ENCODE results near the gene MRPS24. TPM values are rescaled to one million over a fixed set of nuclear protein-coding genes. Genes with fewer than 3 reads are reported as not detected.

Gene MRPS24
- total RNA-seq, 1 experiment from 2014 or later: 135 TPM

GRCh38 chr7:43855176-43855575 lies 14.1 kb downstream of the MRPS24 start:
- TF ChIP-seq ZNF671 (CRISPR knock-in tag; IDR thresholded peaks at IDR 0.05) (no peak), NR2C2 (CRISPR knock-in tag; IDR thresholded peaks at IDR 0.05) (no peak), NR1H2 (CRISPR knock-in tag; IDR thresholded peaks at IDR 0.05) (no peak), ATF3 (CRISPR knock-in tag; conservative IDR thresholded peaks at IDR 0.05) (no peak), FOXP4 (CRISPR knock-in tag; IDR thresholded peaks at IDR 0.05) (no peak), SMAD4 (CRISPR knock-in tag; IDR thresholded peaks at IDR 0.05) (no peak), ZNF512 (CRISPR knock-in tag; IDR thresholded peaks at IDR 0.05; ENCODE audit: borderline replicate concordance) (no peak)
- Mint-ChIP-seq H3K4me3 (no peak overlapping the region), H3K27me3 (ENCODE audit: low read depth) (no peaks in the 10 kb centered on the region), H3K36me3 (peaks cover 11% of the 10 kb centered on the region), H3K4me1 (no peaks in the 10 kb centered on the region), H3K27ac (no peak overlapping the region), H3K9me3 (peaks cover 20% of the 10 kb centered on the region)
- CTCF ChIA-PET: no interaction called here
- DNase-seq (ENCODE audit: low spot score) (no peak), ATAC-seq (no peak)
- POLR2A ChIA-PET: no interaction called here

GRCh38 chr7:43851805-43852204 lies 17.5 kb downstream of the MRPS24 start:
- peaks cover 3% of the 10 kb centered on the region; the same call in 1 of the 2 replicates for H3K4me1 Mint-ChIP-seq
- no peaks in the 10 kb centered on the region for H3K36me3 Mint-ChIP-seq
- no peak for DNase-seq (ENCODE audit: low spot score)
- ChIA-PET CTCF (no interaction called here), POLR2A (interaction anchor here (1.0 kb wide), 1 partner anchor 18 kb away, joined by 3 read pairs; the partner anchor contains the start of gene MRPS24)
- H3K4me3 Mint-ChIP-seq: no peak overlapping the region
- ATAC-seq: no peak
- H3K27ac Mint-ChIP-seq: no peak overlapping the region
- no peaks in the 10 kb centered on the region for H3K27me3 Mint-ChIP-seq (ENCODE audit: low read depth)
- H3K9me3 Mint-ChIP-seq: peaks cover 15% of the 10 kb centered on the region
- TF ChIP-seq ZNF281 (CRISPR knock-in tag; IDR thresholded peaks at IDR 0.05) (no peak), STAT6 (CRISPR knock-in tag; conservative IDR thresholded peaks at IDR 0.05; ENCODE audit: low read depth) (no peak), MAX (CRISPR knock-in tag; IDR thresholded peaks at IDR 0.05) (no peak), TCF7 (CRISPR knock-in tag; IDR thresholded peaks at IDR 0.05; ENCODE audit: low read depth) (no peak), FOXP4 (CRISPR knock-in tag; IDR thresholded peaks at IDR 0.05) (no peak), ZNF512 (CRISPR knock-in tag; IDR thresholded peaks at IDR 0.05; ENCODE audit: borderline replicate concordance) (no peak), TEAD1 (CRISPR knock-in tag; IDR thresholded peaks at IDR 0.05) (no peak), ELF4 (CRISPR knock-in tag; IDR thresholded peaks at IDR 0.05; ENCODE audit: low read depth) (no peak), ATF1 (CRISPR knock-in tag; IDR thresholded peaks at IDR 0.05) (no peak), CBFB (CRISPR knock-in tag; IDR thresholded peaks at IDR 0.05; ENCODE audit: low read depth) (no peak), IRF2 (CRISPR knock-in tag; IDR thresholded peaks at IDR 0.05; ENCODE audit: borderline replicate concordance, low read depth) (no peak), ZNF425 (CRISPR knock-in tag; conservative IDR thresholded peaks at IDR 0.05) (no peak), ZNF317 (CRISPR knock-in tag; IDR thresholded peaks at IDR 0.05; ENCODE audit: borderline replicate concordance, low read depth) (no peak)

Data from WTC11 (cell line).